ENCODE results near the gene PDGFB.
A peak's percentile ranks its signal among the peaks of the same experiment; 100 is the strongest.

PDGFB gene

DNA sequence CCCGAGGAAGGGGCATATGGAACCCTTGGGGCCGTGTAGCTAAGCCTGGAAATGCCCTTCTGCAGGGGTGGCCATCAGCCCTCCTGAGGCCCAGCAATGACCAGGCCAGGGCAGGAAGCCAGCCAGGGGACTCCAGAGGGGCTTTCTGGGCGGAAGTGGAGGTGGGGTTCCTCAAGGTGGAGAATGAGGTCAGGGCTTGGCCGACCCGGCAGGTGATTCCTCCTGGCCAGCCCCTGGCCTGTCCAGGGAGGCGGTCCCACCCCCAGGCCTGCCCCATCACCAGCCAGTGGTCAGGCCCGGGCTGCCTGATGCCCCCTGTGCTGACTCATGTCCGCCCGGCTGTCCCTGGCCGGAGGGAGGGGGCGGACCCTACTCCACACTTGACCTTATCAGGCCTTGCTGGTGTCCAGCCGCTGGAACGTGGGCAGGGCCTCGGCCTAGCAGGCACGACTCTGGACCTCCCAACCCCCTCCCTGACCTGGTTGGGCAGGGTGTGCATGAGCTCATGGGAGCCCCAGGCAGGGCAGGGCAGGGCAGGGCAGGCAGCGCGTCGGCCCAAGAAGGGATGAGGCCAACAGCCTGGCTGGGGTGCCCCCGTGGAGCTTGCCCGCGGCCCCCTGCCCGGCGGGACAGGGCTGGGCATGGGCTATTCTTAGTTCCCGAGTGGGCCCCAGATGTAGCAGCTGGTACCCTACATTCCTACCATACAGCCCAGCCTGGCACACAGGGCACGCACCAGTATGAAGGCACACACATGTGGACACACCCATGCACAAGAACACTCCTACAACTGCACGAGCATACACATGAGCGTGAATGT lies 38.8 kb upstream of the PDGFB start:
- peak; percentile 86 for DNase-seq (ENCODE audit: insufficient read length, low spot score)
- FAIRE-seq: peak; percentile 48
- no peak for TF ChIP-seq POLR2A (IDR thresholded peaks at IDR 0.05; ENCODE audit: low read depth, low read length)

DNA sequence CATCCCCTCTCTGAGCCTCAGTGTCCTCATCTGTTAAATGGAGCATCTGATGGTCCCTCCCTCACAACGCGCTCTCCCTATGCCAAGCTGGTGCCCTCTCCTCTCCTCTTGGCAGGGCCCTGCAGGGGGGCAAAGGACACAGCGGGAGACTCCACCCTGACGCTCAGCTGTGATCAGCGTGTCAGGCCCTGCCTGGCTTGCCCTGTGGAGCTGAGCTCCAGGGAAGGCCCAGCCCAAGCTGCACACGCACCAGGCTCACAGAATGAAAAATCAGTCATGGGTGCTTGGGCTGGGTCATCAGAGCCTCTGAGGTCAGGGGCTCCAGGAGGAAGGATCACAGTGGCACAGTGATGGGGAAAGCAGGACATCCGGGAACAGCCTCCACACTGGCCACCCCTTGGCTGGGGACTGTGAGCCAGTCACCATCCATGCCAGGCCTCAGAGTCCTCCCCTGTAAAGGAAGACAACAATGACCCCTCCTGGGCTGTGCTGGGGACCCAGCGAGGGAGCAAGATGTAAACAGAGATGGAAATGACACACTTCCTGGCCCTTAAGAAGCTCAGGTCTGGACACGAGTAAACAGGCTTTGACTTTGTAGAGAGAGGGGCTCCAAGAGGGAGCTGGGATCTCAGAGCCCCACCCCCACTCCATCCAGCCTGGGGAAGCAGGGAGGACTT lies 38.0 kb upstream of the PDGFB start:
- FAIRE-seq (no peak), DNase-seq (ENCODE audit: insufficient read length, low spot score) (no peak)
- no peak for TF ChIP-seq POLR2A (IDR thresholded peaks at IDR 0.05; ENCODE audit: low read depth, low read length)

DNA sequence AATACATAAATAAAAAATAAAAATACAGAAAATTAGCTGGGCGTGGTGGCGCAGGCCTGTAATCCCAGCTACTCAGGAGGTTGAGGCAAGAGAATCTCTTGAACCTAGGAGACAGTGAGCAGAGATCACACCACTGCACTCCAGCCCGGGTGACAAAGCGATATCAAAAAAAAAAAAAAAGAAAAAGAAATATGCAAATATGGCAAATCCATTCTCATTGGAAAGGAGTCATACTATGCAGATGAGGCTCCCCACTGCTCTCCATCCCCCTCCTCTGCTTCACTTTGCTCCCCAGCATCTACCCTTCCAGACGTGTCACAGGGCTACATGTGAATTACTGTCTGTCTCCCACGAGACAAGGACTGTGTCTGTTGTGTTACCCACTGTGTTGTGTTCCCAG lies 36.3 kb upstream of the PDGFB start:
- FAIRE-seq (no peak), DNase-seq (ENCODE audit: insufficient read length, low spot score) (no peak)
- TF ChIP-seq POLR2A (IDR thresholded peaks at IDR 0.05; ENCODE audit: low read depth, low read length): no peak

DNA sequence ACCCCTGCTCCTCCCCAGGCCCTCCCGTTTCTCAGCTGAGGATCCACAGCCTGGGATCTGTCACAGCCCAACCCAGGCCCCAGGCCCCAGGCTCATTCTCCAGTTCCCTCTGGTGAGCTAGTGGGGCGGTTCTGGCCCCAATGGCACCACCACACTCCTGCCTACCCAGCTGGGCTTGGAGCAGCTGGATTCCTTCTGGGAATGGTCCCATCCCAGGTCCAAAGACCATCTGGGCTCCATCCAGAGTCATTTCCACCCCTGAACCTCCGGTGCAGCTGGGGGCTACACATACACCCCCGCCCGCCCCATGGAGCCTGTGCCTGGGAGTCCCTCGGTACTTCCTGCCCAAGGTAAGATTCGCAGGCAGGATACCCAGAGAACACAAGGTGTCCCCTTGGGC lies 35.5 kb upstream of the PDGFB start:
- FAIRE-seq (no peak), DNase-seq (ENCODE audit: insufficient read length, low spot score) (no peak)
- TF ChIP-seq POLR2A (IDR thresholded peaks at IDR 0.05; ENCODE audit: low read depth, low read length): no peak

DNA sequence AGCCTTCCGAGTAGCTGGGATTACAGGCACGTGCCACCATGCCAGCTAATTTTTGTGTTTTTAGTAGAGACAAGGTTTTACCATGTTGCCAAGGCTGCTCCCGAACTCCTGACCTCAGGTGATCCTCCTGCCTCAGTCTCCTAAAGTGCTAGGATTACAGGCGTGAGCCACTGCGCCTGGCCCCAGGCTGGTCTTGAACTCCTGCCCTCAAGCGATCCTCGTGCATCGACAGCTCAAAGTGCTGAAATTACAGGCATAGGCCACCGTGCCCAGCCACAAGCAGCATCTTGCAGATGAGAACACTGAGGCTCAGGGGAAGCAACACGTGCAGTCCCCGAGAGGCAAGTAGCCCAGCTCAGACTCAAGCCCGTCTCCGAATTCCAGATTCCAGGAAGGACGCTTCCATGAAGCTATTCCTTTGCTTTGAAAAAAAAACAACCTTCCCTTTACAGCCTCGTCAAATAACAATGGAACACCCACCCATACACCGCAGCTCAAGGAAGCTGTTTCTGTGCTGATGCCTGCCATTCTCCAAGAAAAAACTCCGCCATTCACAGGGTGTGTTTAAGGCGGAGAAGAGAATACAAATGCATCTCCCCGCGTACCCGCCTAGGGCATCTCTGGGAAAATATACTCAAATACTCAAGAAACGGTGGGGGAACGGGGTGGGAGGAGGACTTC lies 34.5 kb upstream of the PDGFB start:
- TF ChIP-seq POLR2A (IDR thresholded peaks at IDR 0.05; ENCODE audit: low read depth, low read length): no peak
- FAIRE-seq: no peak
- DNase-seq (ENCODE audit: insufficient read length, low spot score): no peak

DNA sequence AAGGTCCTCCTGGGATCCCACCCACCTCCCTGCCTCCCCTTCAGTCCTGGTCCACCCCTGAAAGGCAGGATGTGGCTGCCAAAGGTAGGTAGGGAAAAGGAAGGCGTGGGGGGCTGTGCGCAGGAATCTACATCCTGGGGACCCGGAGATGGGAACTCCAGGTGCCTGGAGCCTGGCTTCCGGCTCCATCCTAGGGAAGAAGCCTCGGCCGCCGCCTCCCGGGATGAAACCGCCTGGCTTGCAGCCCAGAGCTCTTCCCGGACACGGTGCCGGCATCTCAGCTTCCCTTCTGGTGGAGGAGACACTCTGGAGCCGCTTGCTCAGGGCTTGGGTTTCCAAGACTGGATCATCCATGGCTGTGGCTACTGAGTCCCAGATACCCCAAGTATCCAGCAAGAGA lies 33.3 kb upstream of the PDGFB start:
- peak; percentile 48 for DNase-seq (ENCODE audit: insufficient read length, low spot score)
- TF ChIP-seq POLR2A (IDR thresholded peaks at IDR 0.05; ENCODE audit: low read depth, low read length): no peak
- no peak for FAIRE-seq

DNA sequence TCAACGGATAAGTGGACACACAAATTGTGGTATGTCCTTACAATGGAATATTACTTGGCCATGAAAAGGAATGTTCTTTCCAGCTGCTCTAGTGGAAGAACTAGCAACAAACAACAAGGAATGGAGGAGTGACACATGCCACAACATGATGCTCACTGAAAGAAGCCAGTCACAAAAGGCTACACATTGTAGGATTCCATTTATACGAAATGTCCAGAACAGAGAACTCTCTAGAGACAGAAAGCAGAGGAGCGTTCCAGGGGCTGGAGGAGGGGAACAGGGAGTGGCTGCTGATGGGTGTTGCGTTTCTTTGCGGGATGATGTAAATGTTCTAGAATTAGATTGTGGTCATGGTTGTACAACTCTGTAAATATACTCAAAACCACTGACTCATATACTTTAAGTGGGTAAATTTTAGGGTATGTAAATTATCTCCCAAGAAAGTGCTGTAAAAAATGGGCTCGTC lies 32.4 kb upstream of the PDGFB start:
- TF ChIP-seq POLR2A (IDR thresholded peaks at IDR 0.05; ENCODE audit: low read depth, low read length): no peak
- DNase-seq (ENCODE audit: insufficient read length, low spot score) (no peak), FAIRE-seq (no peak)

DNA sequence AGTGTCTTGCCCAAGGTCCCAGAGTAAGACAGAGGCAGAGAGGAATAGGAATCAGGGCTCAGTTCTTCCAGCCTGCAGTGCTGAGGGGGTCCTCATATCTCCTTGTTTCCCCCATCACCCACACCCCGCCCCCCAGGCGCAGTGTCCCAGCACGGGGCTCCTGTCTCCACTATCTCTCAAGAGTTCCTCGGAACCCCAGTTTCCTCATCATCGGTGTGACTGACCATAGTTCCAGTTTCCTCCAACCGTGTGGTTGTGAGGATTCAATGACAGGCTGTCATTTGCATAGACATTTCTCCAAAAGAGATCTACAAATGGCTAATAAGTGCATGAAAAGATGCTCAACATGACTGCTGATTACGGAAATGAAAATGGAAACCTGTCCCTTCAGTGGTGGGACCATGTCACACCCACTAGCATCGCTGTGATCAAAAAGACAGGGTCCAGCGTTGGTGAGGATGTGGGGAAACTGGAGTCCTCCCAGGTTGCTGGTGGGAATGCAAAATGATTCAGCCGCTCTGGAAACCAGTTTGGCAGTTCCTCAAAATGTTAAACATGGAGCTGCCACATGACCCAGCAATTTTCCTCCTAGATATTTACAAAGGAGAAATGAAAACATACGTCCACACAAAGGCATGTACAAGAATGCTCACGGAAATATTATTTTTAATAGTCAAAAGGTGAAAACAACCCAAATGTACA lies 31.8 kb upstream of the PDGFB start:
- no peak for TF ChIP-seq POLR2A (IDR thresholded peaks at IDR 0.05; ENCODE audit: low read depth, low read length)
- no peak for DNase-seq (ENCODE audit: insufficient read length, low spot score)
- FAIRE-seq: no peak

DNA sequence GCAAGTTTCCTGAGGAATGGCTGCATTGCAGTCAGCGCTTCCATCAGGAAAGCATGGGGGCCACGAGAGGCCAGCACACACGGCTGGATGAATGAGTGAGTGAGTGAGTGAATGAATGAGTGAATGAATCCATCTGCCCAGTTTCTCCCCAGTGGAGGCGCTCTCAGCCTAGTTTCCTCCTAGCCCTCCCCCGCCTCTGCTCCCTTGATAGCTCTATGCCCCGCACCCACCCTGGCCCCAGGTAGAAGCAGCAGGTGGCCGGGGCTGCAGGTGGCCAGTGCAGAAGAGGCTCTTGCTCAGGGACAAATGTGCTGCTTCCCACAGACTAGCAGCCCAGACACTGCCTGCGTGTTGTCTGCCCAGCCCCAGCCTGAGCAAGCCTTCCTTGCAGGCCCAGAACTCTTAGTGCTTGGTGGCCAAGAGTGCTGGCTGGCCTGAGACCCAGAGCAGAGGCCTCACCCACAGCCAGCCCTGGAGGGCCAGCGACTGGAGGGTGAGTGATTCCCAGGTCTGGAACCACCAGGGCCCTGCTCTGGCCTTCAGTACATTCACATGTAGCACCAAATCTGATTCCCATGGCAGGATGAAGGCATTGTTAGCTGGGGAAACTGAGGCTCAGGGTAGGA lies 31.1 kb upstream of the PDGFB start:
- no peak for DNase-seq (ENCODE audit: insufficient read length, low spot score)
- TF ChIP-seq POLR2A (IDR thresholded peaks at IDR 0.05; ENCODE audit: low read depth, low read length): no peak
- FAIRE-seq: no peak

DNA sequence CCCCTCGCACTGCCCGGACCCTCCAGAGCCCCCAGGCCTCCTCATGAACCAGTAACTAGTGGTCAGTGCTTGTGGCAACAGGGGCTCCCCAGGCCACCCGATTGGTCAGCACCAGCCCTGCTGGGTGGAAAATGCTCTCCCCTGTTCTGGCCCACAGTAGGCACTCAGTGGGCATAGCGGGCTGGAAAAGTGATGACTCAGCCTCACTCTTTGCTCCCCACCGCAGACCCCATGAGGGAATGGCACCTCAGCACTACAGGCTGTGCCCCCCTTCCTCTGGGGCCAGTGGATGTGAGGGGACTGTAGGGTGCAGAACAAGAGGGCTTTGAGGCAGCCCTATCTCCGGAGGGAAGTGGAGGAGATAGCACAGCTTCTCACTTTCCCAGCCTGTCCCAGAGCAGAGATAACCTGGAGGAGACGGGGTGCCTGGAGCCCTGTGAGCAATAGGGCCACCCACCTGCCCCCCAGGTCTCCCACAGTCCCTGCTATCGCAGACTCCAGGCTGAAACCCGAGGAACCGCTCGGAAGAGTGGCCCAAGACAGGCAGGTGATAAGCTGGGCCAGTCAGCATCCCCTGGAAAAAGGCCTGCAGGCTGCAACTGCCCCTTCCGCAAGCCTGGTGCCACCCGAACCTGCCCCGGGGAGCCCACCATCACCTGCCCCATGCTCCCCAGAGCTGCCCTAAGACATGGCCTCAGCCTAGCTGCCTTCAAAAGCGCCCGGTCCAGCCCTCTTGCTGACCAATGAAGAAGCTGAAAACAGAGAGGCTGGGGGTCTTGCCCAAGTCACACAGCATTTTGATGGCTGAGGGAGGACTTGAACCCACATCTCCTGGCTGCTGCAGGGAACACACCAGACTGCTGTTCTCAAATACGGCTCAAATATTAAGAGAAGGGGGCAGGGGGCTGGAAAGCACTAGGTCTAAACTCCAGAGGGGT lies 29.4 kb upstream of the PDGFB start:
- DNase-seq (ENCODE audit: insufficient read length, low spot score) (no peak), FAIRE-seq (no peak)
- TF ChIP-seq POLR2A (IDR thresholded peaks at IDR 0.05; ENCODE audit: low read depth, low read length): no peak

DNA sequence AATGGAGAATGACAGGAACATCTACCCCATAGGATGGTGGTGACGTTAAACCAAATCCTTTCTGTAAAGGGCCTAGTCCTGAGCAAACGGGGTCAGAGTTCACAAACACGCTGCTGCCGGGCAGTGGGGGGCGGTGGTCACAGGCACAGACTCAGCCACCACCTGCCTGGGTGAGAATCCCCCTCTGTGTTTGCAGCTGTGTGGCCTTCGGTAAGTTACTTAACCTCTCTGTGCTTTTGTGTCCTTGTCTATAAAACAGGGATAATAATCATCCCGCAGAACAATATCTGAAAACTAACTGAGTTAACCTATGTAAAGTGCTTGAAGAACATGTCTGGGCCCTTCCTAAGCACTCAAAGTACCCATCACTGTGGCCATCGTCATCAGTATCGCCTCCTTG lies 26.0 kb upstream of the PDGFB start:
- no peak for FAIRE-seq
- no peak for TF ChIP-seq POLR2A (IDR thresholded peaks at IDR 0.05; ENCODE audit: low read depth, low read length)
- no peak for DNase-seq (ENCODE audit: insufficient read length, low spot score)

DNA sequence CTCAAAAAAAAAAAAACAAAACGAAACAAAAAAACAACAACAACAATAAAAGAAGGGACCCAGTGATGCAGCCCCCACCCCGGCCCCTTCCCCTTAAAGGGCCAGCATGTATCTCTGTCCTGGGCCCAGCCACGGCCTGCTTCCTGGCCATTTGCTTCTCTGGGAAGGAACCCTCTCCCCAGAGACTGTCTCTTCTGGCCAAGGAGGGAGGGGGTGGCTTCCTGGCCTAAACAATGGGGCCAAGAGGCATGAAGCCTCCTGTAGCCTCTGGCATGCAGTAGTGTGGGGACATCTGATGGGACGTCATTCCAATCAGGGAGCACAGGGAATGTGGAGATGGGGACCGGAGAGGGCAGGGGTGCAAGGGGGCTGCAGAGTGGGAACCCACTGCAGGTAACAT lies 25.5 kb upstream of the PDGFB start:
- no peak for TF ChIP-seq POLR2A (IDR thresholded peaks at IDR 0.05; ENCODE audit: low read depth, low read length)

More for the DNA sequence above, 25.5 kb upstream of the PDGFB start:
- no peak for FAIRE-seq
- DNase-seq (ENCODE audit: insufficient read length, low spot score): no peak
